Stimulated activated CD8-positive, alpha-beta memory T cell treated with anti-CD3 and anti-CD28 coated beads, Interleukin-2, amount 100 ng/mL, for 1 hour (primary cell): ENCODE results near the gene PHC2.

ENCODE experiments used
- DNase-seq, 2 donors: peaks; one replicate each; pipeline ENCODE4 v3.0.0-alpha.2; 2020; ENCODE audit warnings: low read depth in 2 of 2

PHC2 gene

DNA sequence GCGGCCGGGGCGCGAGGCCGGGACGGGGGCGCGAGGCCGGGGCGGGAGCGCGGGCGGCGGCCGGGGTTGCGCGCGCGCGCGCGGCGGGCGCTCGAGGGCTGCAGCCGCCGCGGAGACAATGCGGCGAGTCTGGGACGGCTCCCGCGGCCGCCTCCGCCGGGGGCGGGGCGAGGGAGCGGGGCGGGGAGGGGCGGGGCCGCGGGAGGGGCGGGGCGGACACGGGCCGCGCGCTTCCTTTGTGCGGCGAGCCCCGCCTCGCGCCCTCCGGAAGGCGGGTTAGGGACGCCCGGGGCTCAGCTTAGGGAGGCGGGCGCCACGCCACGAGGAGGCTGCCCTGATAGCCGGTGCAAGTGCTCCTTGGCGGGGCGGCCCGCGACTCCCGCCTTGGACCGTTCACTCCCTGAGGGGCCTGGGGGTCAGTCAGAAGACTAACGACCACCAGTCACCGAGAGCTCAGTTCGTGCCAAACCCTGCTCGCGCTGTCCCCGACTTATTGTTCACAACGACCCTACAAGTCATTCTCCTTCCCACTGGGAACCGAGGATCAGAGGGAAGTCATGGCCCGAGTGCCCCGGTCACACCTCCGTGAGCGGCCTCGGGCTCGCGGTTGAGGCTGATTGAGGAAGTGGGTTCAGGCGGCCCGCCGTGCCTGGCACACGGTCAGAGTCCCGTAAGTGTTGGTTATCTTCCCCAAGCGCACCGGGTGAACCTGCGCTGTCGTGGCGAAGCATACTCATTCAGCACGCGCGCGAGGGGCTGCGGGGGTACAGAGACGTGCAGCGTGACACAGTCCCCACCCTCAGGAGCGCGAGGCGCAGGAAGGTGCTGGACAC lies 80.9 kb downstream of the PHC2 start:
- peak; percentile 64 to 66 for DNase-seq

DNA sequence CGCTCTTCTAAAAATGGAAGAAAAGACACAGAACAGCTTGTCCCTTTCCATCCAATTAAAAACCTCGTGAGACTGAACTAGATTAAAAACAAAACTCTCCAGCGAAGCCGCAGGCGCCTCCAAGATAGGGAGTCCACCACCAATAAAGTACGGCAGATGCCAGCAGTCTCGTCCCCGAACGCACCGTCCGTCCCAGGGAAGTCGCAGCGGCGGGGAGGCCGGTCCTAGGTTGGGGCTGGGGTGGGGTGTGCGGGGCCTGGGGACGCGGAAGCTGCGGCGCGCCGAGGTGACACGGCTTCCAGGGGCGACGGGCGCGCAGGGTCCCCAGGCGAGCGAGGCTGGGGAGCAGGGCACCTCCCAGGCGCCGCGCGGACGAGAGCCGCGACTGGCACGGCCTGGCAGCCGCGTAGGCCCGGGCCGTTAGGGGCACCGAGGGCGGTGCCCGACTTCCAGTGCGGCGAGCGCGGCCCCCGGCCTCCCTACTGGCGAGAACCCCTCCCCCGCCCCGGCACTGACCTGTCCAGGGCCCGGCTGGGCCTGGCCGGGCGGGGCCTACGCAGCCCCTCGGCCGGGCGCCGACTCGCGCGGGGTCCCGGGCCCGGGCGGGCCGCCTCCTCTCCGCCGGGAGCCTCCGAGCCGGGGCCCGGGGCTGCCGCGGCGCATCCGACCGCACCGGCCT lies 81.7 kb downstream of the PHC2 start:
- peak; percentile 13 to 15 for DNase-seq

GRCh38 chr1:33348676-33349080 lies 82.2 kb downstream of the PHC2 start:
- DNase-seq: no peak

DNA sequence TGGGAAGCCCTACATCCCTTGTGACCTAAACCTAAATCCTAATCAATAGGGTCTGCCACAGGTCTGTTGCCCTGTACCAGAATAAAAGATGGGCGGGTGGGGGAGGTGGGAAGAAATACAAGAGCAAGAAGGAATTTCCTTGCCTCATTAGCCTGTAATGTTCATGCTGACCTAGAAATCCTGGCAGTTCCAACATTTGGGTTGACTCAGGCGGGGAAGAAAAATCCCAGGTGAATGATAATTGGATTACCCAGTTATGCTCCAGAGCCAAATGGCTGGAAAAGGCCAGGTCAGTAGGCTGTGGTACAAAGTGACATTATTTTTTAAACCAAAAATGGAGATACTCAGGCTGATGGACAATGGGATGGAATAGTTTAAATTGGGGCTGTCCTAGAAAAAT lies 82.7 kb downstream of the PHC2 start:
- DNase-seq: no peak

- no peak for DNase-seq
Measured at GRCh38 chr1:33347650-33347992, 83.3 kb downstream of the PHC2 start.

DNA sequence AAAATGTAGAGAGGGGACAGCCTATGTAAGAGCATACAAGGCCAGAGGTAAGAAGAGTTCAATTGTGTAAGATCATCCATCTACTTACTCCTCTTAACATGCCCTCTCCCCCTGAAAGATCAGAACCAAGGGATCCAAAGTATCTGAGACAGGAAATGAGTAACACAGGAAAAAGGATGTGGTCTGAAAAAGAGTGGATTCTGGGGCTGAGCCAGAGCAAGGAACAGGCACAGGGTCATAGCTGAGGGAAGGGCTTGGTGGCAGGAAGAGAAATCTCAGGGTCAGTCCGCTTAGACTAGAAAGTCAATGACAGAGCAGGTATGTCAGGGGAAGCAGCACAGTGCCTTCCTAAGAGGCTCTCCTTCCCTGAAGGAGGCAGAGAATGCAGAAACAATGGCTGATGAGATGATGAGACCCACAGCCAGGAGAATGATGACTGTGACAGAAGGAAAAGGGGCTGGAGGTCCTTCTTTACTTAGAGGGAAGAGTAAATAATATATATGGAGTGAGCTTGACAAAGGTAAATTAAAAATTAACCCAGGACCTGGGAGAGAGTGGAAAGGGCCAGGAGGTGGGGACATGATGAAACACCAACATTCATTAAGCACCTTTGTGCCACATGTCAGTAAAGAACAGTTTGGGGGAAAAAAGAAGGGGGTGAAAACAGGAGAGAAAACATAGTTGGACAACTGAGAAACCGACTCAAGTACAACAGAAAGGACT lies 83.8 kb downstream of the PHC2 start:
- no peak for DNase-seq

DNA sequence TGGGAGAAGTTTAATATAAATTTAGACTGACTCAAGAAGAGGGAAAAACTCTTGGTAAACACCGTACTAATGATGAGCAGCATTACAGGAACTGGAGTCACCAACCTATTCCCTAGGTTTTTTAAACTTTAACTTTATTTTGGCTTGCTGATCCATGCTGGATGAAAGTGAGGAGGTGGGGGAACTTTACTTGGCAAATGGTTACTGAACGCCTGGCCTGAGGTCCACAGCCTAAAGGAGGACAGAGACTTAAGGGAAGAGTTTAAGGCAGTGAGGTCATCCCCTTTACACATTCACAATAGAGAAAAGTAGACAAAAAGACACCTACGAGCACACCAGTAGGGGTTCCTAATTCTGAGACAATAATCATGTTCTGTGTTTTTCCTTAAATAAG lies 84.4 kb downstream of the PHC2 start:
- DNase-seq: no peak

- DNase-seq: no peak
Measured at GRCh38 chr1:33344896-33345560, 85.9 kb downstream of the PHC2 start.

- no peak for DNase-seq
Measured at GRCh38 chr1:33343539-33343938, 87.4 kb downstream of the PHC2 start.

DNA sequence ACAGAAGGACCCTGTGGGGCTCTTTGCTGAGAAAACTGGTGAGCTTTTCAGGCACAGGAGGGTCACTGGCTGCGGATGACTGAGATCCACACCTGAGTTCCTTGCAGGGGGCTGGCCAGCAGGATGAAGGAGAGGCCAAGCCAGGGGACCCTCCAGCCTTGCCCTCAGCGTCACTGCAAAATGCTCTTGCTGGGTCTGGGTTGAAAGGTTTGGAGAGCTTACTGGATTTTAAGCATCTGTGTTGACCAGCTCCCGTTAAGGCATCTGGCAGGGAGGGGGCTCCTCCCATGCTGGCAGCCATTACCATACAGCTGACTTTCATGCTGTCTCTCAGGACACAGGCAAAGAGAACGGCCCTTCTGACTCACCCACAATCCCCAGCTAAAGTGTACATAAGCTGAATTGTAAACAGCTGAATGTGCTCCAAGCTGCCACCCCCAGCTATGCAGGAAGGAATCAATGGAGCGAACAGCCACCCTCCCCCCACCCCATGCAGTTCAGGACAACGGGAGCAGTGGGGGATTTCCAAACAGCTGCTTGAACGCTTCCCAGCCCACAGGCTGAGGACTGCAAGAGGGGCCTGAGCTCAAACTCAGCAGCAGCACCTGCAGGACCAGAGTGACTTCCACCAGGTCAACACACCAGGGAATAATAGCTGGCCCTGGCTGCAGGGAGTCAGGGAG lies 88.7 kb downstream of the PHC2 start:
- DNase-seq: no peak

GRCh38 chr1:33341190-33341589 lies 89.7 kb downstream of the PHC2 start:
- no peak for DNase-seq

DNA sequence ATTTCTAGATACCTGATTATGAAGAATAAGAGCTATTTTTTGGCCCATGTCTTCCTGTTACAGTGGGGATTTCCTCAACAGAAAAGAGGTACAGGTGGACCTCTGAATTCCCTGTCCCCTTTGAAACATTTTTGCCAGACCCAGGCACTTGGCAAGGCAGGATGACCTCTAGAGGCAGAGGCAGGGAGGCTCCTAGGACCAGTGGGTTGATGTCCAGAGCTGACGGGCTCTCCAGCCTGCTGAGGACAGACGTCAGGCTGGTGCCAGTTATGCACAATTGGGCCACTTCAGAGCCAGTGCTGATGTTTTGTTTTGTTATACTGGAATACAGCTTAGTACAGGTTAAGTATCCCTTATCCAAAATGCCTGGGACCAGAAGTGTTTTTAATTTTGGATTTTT lies 91.5 kb downstream of the PHC2 start:
- DNase-seq: no peak

DNA sequence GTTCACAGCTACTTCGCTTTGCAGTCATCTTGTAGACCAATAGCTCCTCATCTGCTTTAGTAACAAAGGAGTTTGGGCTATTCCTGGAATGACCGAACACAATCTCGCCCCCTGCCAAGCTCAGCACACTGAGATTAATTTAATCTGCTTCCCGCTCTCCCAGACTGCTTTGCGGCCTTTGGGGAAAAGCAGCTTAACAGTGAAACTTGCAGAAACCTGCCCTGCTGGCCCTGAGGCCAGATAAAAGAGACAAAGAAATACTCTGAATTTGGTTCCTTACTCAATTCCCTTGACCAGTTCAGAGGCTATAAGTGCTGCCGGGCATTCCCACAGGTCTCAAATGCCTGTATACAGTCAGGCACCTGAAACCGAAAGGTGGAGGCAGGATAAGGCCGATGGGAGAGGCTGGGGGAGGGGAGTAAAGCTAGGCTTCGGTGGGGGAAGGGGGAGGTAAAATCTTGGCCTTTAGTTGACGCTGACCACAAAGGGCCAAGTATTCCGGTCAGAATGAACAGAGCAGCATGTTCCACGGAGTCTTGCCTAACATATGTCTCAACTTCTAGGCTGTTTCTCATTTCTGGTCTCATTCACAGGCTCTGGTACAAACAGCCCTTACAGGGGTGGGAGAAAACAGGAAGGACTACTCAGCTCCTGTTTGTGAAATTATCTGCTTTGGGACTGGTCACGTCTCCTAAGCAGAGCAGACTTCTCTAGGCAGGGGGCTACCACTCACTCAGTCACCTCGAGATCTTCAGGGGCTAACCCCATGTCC lies 92.3 kb downstream of the PHC2 start:
- no peak for DNase-seq

- DNase-seq: no peak
Measured at GRCh38 chr1:33338048-33338439, 92.9 kb downstream of the PHC2 start.

- no peak for DNase-seq
Measured at GRCh38 chr1:33337441-33337840, 93.5 kb downstream of the PHC2 start.

DNA sequence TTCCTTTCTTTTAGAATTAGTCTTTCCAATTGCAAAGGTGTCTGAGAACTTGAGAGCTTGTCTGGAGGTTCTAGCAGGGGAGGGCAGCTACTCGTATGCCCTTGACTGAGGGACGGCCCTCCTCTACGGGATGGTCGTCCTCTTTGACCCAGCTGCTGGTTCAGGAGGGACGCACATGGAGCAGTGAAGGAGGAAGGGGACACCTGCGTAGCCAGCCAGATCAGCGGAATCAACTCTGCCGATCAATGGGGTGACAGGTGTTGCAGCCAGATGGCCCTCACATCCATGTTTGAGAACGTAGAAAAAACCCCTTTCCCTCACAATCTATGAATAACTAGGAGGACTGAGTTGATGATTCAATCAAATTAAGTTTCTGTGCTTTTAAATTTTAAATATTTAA lies 94.3 kb downstream of the PHC2 start:
- no peak for DNase-seq

DNA sequence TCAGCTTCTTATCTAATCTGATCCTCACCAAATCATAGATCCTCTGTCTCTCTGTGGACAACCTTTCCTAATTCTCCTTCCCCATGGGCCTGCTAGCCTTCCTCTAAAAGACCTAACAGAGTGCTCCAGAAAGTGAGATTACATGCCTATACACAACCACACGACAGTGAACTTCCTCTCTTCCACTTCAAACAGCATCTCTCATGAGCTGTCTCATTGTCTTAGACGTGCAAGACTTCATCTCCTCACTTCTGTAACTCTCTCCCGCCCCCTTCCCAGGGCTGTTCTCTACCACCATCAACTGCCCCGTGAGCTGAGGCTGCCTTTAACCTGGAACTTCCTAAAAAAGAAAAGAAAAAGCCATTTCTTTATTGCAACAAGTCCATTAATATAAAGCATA lies 95.9 kb downstream of the PHC2 start:
- DNase-seq: no peak

- no peak for DNase-seq
Measured at GRCh38 chr1:33334081-33334552, 96.8 kb downstream of the PHC2 start.

DNA sequence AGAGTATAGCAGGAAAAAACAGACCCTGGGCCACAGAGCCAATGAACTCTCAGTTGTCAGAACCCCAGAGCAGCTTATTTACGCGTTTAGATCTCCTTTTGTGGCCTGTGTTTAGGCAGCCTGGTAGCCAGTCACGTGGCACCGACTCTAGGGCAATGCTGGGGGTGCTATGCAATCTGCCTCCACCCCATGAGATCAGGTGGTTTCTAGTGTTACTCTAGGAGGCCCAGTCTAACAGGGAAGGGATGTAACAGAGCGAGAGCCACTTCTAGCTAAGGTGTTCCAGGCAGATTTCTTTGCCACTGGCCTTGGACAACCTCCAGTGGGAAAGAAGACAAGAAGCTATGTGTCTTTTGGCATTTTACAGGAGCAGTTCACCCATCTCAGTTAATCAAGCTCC lies 98.0 kb downstream of the PHC2 start:
- DNase-seq: no peak

- no peak for DNase-seq
Measured at GRCh38 chr1:33332357-33332789, 98.5 kb downstream of the PHC2 start.
